HG02763 (cell line): Measurements from ENCODE around the gene MUC5AC.
"Not testable (repeated sequence)": the region's sequence is repeated elsewhere in the genome, so short reads cannot be mapped to it uniquely, and the experiment has no call there.

Source experiments
- ATAC-seq: cut with Tn5 transposase; IDR thresholded peaks from one replicate; pipeline ENCODE4 v1.9.1; 2021; ENCODE audit warnings: mild to moderate bottlenecking, moderate library complexity; ENCODE audit not compliant: unreplicated experiment

MUC5AC gene

DNA sequence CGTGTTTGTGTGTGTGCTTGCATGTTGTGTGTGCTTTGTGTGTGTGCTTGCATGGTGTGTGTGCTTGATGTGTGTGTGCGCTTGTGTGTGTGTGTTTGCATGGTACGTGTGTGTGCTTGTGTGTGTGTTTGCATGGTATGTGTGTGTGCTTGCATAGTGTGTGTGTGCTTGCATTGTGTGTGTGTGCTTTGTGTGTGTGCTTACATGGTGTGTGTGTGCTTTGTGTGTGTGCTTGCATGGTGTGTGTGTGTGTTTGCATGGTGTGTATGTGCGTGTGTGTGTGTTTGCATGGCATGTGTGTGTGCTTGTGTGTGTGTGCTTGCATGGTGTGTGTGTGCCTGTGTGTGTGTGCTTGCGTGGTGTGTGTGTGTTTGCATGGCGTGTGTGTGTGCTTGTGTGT is 10.0 kb upstream of the MUC5AC start:
- no peak for ATAC-seq

DNA sequence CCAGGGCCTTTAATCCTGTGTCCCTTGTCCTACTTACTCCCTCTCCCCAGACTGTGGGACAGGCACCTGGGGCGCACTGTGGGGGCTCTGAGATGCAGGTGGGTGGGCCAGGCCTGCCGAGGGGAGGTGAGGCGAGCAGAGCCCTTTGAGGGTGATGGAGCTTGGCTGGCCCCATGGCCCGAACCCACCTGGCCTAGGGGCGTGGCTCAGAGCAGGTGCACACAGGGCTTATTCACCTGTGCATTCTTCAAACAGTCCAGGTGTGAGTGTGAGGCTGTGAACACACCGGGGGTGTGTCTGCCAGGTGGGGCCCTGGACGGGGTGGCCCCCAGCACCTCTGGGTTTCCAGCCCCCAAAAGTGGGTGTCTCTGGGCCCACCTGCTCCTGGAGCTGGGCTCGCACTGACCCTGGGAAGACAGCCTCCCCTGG is 9.0 kb upstream of the MUC5AC start:
- no peak for ATAC-seq

DNA sequence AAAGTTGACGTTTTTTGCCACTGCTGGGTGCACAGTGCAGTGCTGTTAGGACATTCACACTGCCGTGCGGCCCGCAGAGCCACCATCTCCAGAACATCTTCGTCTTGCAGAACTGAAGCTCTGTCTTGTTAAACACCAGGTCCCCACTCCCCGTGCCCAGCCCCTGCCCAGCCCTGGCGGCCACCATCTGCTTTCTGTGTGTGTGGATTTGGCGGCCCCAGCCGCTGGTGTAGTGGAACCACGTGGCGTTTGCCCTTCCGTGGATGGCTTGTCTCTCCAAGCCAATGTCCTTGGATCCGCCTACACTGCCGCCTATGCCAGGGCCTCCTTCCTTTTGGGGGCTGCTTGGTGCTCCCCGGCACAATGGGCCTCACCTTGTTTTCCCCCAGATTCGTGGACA is 8.2 kb upstream of the MUC5AC start:
- ATAC-seq: no peak

DNA sequence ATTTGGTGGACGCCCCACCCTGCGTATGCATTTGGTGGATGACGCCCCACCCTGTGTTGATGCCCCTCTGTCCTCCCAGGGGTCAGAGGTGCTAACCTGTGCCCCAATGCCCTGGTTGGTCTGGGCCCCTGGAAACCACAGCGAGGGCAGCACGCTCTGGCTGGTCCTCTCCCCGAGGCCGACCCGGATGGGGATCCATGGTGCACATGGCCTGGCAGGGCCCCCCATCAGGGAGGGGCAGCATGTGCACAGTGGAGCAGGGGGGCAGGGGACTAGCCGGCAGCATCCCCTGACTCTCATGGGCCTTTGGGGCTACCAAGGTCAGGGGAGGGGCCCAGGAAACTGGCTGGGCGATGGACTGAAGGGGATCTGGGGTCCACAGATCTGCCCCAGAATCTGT is 7.6 kb upstream of the MUC5AC start:
- no peak for ATAC-seq

DNA sequence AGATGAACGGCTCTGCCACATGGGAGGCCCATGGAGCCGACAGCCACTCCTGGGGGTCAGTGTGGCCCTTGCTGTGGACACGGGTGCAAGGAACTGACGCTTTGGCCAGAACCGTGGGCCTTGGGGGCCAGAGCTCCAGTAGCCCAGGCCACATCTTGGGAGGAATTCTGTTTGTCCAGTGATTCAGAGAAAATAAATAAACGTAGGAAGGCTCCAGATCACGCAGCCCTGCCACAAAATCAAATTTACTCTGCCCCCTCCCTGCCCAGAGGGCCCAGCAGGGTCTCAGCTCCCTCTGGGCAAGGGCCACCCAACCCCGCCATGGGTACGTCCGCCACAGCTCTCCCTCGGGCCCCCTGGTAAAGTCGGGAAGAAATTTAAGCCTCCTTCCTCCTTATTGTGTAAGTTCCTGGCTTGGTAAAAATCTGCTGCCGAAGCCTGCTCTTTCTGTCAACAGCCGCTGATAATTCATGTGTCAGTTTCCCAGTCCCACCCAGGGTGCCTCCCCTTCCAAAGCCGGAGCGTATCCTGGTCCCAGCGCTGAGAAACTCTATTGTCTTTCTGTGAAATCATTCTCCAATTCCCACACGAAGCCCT is 6.9 kb upstream of the MUC5AC start:
- ATAC-seq: no peak

DNA sequence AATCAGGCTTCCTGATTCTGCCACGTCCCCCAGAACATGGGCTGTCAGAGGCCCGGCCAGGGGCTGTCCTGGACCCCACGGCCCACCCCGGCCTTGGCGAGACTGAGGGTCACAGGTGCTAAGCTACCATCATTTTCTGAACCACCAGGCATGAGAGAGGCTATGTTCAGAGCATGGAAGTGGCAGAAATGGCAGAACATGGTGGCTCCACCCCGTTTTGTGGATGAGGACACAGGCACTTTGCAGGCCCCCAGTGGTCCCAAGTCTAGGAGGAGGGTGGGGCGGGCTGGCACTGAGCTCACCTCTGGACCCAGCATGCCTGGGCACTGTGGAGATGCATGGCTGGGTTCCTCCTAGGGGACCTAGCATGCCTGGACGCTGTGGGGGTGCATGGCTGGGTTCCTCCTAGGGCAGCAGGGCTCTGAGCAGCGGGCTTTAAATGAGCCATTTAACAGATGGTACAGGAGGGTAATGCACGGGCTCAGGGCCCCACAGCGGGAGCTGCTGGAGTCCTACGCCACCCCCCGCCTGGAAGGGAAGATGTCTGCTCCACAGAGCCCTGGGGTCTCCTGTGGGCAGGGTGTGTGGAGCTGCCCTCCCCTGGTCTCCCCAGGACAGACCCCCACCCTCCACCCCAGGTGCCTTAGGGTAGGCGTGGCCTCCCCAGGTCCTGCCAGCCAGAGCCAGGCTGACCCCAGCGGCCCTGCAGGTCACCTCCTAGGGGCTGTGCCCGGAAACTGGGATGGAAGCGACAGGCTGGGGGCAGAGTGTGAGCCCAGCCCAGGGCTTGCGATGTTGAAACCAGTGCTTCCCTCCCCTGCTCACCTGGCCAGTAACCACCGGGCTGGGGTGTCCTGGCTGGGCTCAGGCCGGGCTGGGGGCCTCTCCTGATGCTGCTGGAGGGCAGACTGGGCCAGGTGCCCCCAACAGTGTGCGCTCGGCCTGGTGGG is 6.1 kb upstream of the MUC5AC start:
- no peak for ATAC-seq

DNA sequence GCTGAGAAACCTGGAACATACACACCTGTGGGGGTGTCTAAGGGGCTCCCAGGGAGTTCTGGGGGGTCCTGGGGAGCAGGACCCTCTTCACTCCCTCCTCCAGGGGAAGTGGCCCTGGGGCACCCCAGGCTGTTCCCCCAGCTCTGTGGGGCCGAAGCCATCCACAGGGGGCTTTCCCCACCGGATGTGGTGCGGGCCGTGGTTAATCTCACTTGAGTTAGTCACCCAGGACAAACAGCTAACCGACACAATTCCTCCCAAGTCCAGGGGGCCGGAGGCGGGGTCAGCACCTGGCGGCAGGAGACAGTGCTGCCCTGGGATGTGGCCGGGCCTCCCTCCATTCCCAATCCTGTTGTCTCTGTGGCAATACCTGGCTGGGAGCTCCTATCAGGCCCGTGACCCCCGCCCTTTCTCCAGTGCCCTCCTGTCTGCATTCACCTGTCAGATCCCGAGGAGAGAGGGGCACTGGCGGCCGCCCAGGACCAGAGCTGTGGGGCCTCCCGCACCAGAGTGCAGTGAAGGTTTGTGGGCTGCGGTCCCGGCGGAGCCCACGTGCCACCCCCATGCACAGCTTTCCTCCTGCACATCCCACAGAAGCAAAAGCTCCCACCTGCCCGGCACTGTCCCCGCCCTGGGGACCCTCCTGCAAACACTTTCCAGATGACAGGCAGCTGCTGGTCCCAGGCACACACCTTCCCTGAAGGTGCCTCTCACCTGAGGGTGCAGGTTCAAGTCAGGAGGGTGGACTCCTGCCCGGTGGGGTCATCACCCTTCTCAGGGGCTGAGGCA is 5.2 kb upstream of the MUC5AC start:
- no peak for ATAC-seq

DNA sequence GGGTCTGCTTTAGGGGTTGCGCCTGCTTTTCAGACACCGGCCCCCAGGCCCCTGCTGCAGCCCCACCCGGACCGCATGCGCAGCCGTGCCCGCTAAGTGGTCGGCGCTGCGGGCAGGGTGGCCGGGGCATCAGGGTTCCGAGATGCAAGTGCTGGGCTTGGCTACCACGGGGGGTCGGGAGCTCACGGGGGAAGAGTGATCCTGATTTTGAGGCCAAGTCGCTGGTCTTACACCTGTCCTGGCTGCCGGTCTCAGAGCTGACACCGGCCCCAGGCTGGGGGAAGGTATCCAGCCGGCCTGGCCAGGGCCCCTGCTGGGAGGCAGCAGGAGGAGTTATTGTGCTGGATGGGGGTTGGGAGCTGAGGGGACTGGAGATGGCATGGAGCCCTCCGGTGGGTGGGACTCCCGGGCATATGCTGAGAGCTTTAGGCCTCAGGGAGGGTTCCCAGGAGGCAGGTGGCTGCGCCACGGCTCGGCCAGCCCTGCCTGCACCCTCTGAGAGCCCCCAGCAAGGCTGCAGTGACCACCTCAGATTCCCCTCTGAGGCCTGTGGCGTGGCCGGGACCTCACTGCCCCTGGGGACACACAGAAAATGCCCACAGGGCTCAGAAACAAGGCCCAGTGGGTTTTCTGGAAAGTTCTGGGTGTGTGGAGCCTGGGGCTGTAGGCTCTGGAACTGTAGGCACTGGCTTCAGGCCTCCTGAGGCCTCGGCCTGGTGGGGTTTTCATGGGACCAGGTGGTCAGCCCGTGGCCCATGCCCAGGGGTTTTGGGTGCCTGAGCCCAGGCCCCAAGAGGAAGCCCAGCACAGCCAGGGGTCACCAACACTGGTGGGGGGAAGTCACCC is 4.4 kb upstream of the MUC5AC start:
- no peak for ATAC-seq

DNA sequence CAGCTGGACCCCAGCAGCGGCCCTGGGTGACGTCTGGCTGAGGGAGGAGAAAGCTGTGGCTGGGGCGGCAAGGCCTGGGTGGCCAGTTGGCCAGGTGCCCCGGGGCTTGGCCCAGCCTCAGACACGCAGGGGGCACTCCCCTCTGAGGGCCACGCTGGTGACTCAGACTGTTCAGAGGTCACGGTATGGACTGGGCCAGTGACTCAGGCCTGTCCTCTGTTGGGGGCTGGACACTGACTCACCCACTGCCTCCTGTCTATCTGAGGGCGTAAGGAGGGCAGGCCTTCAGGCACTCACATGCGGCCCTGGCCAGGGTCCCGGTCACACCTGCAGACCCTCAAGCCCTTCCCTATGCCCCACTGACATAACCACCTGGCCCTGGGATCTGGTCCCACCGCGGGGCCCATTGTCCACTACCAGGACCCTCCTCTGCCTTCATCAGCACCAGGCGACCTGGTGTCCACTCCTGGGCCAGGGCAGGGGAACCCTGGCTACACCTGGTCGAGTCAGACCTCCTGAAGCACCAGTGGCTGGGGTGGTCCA is 3.7 kb upstream of the MUC5AC start:
- ATAC-seq: no peak

DNA sequence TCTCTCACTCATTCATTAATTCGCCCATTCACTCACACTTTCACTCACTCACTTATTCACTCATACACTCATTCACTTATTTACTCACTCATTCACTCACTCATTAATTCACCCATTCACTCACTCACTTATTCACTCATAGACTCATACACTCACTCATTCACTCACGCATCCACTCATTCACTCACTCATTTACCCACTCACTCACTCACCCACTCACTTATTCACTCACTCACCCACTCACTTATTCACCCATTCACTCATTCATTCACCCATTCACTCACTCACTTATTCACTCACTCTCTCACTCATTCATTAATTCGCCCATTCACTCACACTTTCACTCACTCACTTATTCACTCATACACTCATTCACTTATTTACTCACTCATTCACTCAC is 3.1 kb upstream of the MUC5AC start:
- ATAC-seq: not testable (repeated sequence)

DNA sequence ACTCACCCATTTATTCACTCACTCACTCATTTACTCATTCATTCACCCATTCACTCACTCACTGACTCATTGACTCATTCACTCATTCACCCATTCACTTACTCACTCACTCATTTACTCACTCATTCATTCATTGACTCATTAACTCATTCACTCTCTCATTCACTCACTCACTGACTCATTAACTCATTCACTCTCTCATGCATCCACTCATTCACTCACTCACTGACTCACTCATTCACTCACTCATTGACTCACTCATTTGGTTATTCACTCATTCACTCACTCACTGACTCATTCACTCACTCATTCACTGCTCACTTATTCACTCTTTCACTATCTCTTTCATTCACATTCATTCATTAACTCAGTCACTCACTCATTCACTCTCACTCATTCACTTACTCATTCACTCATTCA is 2.5 kb upstream of the MUC5AC start:
- ATAC-seq: no peak

DNA sequence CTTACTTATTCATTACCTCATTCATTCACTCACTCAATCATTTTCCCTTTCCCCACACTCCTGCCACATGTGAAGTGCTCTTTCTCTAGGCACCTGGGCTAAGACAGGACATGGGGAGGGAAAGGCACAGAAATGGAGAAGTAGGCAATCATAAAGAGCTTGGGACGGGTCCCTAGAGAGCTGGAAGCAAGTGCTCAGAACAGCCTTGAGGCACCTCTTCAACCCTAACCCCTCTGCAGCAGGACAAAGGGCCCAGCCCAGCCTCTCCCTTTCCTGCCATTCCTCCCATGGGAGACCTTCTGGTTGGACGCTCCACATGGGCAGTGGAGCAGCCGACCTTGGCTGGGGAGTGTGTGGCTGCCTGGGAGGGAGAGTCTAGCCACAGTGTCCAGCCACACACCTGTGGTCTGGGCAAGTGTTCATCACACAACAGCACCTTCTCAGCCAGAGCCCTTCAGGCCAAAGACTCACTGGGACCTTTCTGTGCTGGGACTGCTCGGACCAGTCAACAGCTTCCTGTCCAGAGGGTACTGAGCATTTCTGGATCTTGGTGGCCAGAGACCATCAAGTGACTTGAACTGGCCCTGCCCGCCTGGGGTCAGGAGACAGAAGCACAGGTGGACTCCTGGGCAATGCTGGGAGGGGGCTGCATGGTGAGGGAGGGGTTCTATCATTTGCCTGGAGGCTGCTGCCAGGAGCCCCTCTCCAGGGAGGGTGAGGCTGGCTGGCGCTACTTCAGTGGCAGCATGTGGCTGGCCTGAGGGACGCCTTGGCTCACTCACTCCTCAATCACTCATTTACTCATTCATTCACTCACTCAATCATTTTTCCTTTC is 1.0 kb upstream of the MUC5AC start:
- no peak for ATAC-seq

DNA sequence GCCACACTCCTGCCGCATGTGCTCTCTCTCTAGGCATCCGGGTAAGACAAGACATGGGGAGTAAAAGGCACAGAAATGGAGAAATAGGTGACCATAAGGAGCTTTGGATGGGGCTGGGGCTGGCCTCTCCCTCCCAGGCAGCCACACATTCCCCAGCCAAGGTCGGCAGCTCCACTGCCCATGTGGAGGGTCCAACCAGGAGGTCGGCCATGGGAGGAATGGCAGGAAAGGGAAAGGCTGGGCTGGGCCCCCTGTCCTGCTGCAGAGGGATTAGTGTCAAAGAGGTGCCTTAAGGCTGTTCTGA is 460 bp upstream of the MUC5AC start:
- no peak for ATAC-seq

DNA sequence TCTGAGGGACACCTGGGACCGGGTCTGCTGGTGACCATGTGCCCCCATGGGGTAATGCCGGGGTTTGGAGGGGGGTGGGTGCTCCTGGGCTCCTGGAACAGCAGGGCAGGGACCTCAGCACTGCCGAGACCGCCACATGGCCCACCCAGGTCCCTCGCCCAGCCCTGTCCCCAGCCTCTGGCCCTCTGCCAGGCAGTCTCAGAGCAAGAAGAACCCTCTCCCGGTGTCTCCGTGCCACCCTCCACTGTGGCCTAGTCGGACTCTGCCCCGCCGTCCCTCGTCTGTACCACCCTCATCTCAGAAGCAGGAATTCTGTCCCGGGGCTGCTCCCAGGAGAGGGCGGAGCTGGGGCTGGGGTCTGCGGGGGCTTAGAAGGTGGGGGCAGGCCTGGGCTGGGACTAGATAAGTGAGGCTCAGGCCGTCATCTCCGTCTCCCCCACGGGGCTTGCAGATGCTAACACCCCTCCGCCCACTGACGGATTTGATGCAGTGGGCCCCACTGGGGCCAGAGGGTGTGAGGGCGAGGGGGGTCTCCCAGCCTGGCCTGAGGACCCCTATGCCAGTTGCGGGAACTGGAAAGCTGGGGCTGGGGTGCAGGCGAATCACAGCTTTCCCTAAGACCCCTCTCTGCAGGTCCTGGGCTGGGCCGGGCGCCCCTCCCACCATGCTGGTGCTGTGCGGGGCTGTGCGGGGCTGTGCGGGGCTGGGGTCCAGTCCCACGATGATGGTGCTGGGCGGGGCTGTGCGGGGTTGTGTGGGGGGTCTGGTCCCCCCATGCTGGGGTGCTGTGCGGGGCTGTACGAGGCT is 1.1 kb downstream of the MUC5AC start:
- ATAC-seq: no peak

DNA sequence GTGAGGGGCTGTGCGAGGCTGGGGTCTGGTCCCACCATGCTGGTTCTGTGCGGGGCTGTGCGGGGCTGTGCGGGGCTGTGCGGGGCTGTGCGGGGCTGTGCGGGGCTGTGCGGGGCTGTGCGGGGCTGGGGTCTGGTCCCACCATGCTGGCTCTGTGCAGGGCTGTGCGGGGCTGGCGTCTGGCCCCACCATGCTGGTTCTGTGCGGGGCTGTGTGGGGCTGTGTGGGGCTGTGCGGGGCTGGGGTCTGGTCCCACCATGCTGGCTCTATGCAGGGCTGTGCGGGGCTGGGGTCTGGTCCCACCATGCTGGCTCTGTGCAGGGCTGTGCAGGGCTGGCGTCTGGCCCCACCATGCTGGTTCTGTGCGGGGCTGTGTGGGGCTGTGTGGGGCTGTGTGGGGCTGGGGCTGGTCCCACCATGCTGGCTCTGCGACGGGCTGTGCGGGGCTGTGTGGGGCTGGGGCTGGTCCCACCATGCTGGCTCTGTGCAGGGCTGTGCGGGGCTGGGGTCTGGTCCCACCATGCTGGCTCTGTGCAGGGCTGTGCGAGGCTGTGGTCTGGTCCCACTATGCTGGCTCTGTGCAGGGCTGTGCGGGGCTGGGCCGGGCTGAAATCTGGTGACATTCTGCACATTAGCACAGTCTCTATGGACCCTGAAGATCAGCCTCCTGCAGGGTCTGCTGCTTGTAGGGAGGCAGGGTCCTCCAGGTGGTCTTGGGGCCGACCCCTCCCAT is 1.9 kb downstream of the MUC5AC start:
- ATAC-seq: not testable (repeated sequence)

DNA sequence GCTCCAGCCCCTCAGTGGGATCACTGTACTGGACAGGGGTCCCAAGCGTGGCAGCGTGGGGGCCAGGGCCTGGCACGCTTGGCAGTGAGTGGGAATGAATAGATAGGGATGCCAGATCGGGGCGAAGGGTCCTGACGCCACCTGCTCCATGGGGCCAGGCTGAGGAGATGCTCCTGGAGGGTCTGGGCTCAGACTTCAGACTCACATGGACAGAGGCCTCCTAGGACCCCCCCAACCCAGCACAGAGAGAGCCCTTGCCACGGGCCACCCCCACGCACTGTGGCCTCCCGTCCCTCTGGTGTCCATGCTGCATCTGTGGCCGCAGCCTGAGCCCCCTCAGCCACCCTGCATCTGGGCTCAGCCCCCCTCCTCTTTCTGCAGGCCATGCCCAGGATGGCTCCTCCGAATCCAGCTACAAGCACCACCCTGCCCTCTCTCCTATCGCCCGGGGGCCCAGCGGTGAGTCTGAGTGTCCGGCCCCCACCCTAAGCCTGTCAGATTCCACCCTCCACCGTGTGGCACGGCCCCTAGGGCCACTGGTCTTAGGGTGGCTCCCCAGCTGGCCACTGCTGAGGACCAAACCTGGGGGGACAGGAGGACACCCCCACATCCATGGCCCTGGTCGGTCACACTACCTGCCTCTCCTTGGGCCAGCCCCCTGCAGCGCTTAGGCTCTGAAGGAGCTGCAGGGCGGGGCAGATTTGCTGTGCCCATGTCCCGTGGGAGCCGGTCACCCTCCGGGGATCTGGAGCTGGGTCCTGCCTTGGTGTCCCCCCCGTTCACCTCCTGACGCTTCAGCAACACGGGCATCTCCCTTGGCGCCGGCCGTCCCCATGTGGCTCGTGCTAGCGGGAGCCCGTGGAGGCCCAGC is 2.7 kb downstream of the MUC5AC start:
- ATAC-seq: no peak

DNA sequence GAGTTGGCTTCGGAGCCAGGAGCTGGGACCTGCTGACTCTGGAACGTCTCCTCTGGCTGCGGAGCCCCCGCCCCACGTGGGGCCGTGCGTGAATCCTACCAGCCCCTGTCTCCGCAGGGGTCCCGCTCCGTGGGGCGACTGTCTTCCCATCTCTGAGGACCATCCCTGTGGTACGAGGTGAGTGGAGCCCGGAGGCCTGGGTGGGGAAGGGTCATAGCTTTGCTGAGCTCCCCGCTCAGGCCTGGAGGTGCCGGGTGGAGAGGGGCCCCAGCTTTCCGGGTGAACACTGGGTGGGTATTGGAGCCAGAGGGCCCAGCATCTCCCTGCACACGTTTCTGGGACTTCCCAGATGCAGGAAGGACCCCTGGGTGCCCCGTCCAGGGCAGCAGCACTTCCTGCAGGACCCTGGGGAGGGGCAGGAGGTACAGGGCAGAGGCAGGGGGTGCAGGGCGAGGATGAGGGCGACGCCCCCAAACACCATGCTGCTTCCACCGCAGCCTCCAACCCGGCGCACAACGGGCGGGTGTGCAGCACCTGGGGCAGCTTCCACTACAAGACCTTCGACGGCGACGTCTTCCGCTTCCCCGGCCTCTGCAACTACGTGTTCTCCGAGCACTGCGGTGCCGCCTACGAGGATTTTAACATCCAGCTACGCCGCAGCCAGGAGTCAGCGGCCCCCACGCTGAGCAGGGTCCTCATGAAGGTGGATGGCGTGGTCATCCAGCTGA is 3.8 kb downstream of the MUC5AC start:
- no peak for ATAC-seq
